Stimulated activated CD4-positive, alpha-beta T cell treated with anti-CD3 and anti-CD28 coated beads, Interleukin-2, amount 100 ng/mL, for 24 hours (primary cell): Measurements from ENCODE around the gene GDAP2.
"Not testable (repeated sequence)": the region's sequence is repeated elsewhere in the genome, so short reads cannot be mapped to it uniquely, and the experiment has no call there.

ENCODE experiments used
- DNase-seq, 2 donors: peaks; one replicate each; pipeline ENCODE4 v3.0.0-alpha.2; 2020

GDAP2 gene

DNA sequence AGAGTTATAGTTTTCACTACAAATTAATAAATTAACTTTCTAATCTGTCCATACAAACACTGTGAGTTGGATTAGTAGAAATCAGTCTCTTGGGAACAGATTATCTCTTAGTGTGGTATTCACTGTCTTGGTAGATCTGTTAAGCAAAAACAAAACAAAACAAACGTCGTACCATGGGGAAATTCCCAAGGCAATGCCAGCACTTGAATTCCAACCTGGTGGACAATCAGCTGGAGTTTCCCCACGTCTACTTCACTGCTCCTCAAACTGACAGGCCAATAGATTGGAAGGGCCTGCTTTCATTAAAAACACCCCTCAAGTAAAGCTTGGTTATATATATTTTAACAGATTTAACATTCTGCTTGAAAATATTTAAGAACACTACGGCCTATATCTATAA is 31.9 kb downstream of the GDAP2 start:
- no peak for DNase-seq

DNA sequence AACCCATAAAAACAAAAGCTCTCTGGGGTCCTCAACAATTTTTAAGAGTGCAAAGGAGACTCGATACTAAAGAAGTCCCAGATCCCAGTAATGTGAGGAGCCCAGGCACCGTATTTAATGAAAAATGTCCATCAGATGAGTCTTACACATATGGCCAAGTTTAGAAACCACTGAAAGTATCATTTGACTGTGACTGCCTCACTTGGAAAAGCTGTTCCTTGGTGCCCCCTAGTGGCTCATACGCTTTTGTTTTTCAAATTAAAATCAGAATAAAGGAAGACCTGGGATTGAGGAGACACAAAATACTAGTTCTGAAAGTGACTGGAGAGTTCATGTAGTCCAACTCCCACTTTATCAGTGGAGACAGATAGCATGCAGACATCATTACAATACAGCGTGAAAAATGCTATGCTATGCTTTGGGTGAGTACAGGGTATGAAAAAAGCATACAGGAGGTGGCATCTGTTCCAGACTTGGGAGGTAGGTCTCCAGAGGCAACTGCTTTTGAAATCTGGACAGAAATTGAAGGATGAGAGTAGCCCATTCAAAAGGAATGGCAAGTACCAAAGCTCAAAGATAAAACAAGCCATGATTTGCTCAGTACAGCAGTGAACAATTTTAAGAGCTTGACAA is 33.8 kb downstream of the GDAP2 start:
- peak; percentile 64 to 71 for DNase-seq

GRCh38 chr1:117894078-117894477 is 35.3 kb downstream of the GDAP2 start:
- no peak for DNase-seq

- no peak for DNase-seq
Measured at GRCh38 chr1:117892512-117892911, 36.9 kb downstream of the GDAP2 start.

DNA sequence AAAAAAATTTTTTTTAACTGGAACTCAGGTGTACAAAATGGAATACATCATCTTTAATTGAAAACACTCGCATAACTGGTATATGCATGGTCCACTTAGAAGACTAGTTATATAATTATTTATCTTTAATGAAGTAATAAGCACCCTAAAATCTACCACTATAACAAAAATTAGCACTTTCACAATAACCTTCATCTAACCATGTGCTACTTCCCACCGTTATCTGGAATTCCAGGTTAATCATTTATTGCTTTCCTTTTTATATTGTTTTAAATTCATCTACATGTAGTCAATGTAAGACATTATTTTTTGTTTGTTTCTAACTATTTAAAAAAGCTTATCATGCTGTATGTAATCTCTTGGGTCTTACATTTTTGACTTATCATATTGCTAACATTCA is 39.0 kb downstream of the GDAP2 start:
- DNase-seq = no peak

GRCh38 chr1:117886101-117886795 is 43.2 kb downstream of the GDAP2 start:
- no peak for DNase-seq

DNA sequence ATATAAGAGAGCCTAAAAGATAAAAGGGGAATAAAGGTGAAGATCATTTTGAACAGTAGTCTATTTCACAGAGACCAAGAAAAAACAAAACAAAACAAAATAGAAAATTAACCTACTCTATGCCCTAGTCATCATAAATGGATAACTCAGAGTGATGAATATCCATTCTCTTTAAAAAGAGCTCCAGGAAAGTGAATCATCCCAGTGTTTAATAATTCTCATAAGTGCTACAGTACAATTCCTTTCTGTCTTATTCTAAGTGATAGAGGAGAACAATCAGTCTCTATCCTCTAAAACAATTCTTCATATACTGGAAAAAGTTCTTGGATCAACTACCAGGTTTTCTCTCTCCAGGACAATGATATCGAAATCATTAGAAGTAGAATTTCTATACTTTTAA is 45.8 kb downstream of the GDAP2 start:
- DNase-seq = no peak

GRCh38 chr1:117879284-117879683 is 50.1 kb downstream of the GDAP2 start:
- DNase-seq = no peak

GRCh38 chr1:117877823-117878222 is 51.6 kb downstream of the GDAP2 start:
- no peak for DNase-seq

DNA sequence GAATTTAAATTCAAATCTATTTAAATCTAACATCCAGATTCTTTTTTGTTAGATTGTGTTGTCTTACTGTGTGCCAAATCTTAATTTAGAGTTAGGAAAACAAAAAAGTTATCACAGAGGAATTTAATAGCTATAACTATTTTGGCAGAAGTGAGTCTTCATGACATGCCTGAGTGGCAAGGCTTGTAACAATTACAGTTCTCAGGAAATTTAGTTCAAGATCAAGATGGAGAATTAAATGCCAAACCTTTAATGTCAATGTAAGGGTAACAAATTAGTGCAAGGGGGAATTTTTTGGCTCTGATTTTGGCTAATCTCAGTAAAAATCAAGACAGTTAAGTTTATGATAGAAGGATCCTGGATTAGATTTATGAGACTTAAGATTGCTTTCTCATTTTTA is 58.4 kb downstream of the GDAP2 start:
- DNase-seq = no peak

DNA sequence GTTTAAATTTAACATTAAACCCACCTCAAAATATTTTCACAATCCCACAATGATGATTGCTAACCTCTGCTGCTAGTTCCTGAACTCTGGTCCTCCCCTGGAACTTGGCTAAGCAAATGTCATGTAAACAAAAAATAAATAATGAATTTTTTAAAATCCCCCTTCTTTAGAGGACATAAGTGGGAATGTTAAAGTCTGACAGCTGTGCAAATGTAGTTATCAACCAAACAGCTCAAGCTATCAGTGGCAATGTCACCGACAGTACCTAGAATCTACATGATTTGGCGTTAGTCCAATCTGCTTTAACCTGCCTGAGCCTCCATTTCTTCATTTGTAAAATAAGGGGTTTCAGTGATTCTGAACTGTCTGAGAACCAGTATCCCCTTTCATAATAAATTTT is 67.7 kb downstream of the GDAP2 start:
- no peak for DNase-seq

DNA sequence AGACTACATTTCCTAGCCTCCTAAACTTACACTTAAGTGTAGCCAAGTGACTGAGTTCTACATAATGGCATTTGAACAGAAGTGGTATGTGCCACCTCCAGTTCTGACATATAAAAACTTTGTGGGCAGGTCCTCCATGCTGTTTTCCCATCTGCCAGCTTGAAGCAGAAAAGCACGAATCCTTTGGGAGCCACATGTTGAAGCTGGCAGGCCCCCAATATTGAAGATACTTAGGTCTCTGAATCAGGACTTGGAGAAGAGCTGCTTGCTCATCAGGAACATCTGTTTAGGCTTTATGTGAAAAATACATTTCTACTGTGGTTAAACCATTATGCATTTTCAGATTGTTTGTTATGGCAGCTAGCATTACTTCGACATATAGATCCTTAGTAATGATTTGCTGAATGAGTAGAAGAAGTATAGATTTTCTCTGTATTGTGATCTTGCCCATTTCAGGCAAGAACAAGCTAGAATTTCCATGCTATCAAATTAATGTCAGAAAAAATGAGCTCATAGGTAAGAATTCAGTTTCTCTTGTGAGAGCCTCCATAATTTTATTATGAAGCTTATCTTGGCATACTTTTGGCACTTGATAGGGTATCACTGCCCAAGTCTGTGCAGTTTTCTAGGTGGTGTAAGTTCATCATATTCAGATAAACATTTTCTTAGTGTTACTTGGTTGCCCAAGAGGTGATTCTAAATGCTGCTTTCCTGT is 68.4 kb downstream of the GDAP2 start:
- DNase-seq = no peak

DNA sequence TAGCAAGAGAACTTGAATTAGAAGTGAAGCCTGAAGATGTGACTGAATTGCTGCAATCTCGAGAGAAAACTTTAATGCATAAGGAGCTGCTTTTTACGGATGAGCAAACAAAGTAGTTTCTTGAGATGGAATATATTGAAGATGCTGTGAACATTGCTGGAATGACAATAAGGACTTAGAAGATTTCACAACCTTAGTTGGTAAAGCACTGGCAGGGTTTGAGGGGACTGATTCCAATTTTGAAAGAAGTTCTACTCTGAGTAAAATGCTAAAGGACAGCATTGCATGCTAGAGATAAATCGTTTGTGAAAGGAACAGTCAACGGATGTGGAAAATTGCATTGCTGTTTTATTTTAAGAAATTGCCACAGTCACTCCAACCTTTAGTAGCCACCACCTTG is 69.5 kb downstream of the GDAP2 start:
- no peak for DNase-seq

GRCh38 chr1:117857418-117857817 is 72.0 kb downstream of the GDAP2 start:
- DNase-seq = no peak

- no peak for DNase-seq
Measured at GRCh38 chr1:117852853-117853553, 76.4 kb downstream of the GDAP2 start.

GRCh38 chr1:117851687-117852086 is 77.7 kb downstream of the GDAP2 start:
- no peak for DNase-seq

DNA sequence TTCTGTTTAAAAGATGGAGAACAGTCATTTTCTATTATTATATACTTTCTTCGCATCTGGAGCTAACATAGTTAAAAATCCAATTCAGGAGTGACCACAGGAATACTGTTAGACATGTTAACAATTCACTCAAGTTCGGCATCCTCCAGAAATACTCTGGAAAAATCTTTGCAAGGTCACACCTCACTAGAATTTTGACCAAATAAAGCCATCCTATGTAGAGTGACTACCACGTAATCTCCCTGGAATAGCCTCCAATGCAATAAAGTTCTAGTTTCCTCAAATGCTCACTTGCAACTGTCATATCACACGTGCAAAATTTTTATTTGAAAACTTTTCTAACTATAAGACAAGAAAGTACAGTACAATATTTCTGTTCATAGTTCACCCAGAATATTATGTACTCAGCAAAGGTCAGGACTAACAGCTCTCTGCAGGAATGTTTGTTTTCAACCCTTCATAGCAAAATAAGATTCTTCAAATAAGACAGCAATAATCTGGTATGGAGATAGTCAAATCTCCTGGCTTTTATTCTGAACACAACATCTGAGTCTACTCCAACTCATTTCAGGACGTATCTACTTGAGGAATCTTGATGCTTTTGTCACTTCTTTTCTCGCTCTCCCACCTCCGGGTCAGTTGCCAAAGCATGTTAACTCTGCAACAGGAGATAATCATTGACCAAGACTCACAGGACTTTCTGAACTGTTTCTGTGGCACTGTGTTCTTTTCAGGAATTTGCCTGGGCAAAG is 82.6 kb downstream of the GDAP2 start:
- no peak for DNase-seq

DNA sequence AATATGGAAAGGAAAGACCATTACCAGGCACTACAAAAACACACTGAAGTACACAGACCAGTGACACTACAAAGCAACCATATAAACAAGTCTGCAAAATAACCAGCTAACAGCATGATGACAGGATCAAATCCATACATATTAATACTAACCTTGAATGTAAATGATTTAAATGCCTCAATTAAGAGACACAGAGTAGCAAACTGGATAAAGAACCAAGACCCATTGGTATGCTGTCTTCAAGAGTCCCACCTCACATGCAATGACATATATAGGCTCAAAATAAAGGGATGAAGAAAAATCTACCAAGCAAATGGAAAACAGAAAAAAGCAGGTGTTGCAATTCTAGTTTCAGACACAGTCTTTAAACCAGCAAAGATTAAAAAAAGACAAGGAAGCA is 84.9 kb downstream of the GDAP2 start:
- not testable (repeated sequence) for DNase-seq

GRCh38 chr1:117843791-117844190 is 85.6 kb downstream of the GDAP2 start:
- DNase-seq = no peak

GRCh38 chr1:117842408-117843170 is 86.8 kb downstream of the GDAP2 start:
- DNase-seq = no peak

- DNase-seq = no peak
Measured at GRCh38 chr1:117841117-117841650, 88.2 kb downstream of the GDAP2 start.

DNA sequence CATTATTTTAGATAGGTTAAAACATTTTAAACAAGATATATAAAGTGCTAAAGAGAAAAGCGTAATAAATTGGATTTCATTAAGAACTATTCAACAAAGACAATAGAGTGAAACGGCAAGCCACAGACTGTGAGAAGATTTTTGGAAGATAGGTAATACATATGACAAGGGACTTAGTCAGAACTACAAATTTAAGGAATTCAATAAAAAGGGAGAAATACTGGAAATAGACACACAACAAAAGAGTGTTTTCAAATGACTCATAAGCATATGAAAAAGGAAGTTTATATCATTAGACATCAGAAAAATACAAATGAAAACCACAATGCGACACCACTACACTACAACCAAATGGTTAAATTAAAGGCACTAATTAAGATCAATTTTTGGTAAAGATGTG is 90.5 kb downstream of the GDAP2 start:
- DNase-seq = no peak
